ENCODE data around the gene AQP6.
A peak's percentile ranks its signal among the peaks of the same experiment; 100 is the strongest.

The AQP6 gene

GRCh38 chr12:49990273-49990672 is 17.5 kb downstream of the AQP6 start:
- no peak for DNase-seq (ENCODE audit: low spot score)

GRCh38 chr12:49998453-49998852 is 25.7 kb downstream of the AQP6 start:
- no peak for DNase-seq (ENCODE audit: low spot score)

GRCh38 chr12:50003595-50003994 is 30.8 kb downstream of the AQP6 start:
- no peak for DNase-seq (ENCODE audit: low spot score)

GRCh38 chr12:50004696-50005095 is 31.9 kb downstream of the AQP6 start:
- no peak for DNase-seq (ENCODE audit: low spot score)

GRCh38 chr12:50005175-50005574 is 32.4 kb downstream of the AQP6 start:
- peak; percentile 29 for DNase-seq (ENCODE audit: low spot score)

- DNase-seq (ENCODE audit: low spot score): no peak
These were observed 33.5 kb downstream of the AQP6 start for GRCh38 chr12:50006280-50006679.

GRCh38 chr12:50006754-50007442 is 34.2 kb downstream of the AQP6 start:
- DNase-seq (ENCODE audit: low spot score): no peak

GRCh38 chr12:50013361-50014147 is 40.8 kb downstream of the AQP6 start:
- peak; percentile 37 for DNase-seq (ENCODE audit: low spot score)

- DNase-seq (ENCODE audit: low spot score): no peak
These were observed 41.6 kb downstream of the AQP6 start for GRCh38 chr12:50014342-50014741.

GRCh38 chr12:50016501-50017475 is 44.0 kb downstream of the AQP6 start:
- peak; percentile 78 for DNase-seq (ENCODE audit: low spot score)

- no peak for DNase-seq (ENCODE audit: low spot score)
These were observed 44.9 kb downstream of the AQP6 start for GRCh38 chr12:50017641-50018040.

GRCh38 chr12:50018154-50018553 is 45.4 kb downstream of the AQP6 start:
- no peak for DNase-seq (ENCODE audit: low spot score)

- DNase-seq (ENCODE audit: low spot score): no peak
These were observed 46.2 kb downstream of the AQP6 start for GRCh38 chr12:50018968-50019367.

- DNase-seq (ENCODE audit: low spot score): no peak
These were observed 46.8 kb downstream of the AQP6 start for GRCh38 chr12:50019524-50019923.

GRCh38 chr12:50021031-50021430 is 48.3 kb downstream of the AQP6 start:
- DNase-seq (ENCODE audit: low spot score): no peak

GRCh38 chr12:50022903-50023302 is 50.2 kb downstream of the AQP6 start:
- DNase-seq (ENCODE audit: low spot score): no peak

- DNase-seq (ENCODE audit: low spot score): no peak
These were observed 51.5 kb downstream of the AQP6 start for GRCh38 chr12:50024227-50024626.

- DNase-seq (ENCODE audit: low spot score): no peak
These were observed 52.0 kb downstream of the AQP6 start for GRCh38 chr12:50024805-50025186.

GRCh38 chr12:50025187-50026059 is 52.7 kb downstream of the AQP6 start, which contains the start of gene RACGAP1:
Gene RACGAP1, minus strand, starts transcription at chr12:50025494. Its CDS starts 8,779 bp downstream, at chr12:50016715.
- DNase-seq (ENCODE audit: low spot score): peak; percentile 97

- DNase-seq (ENCODE audit: low spot score): no peak
These were observed 53.9 kb downstream of the AQP6 start for GRCh38 chr12:50026691-50027090.
